Activated CD4-positive, alpha-beta T cell treated with anti-CD3 and anti-CD28 coated beads, Interleukin-2, amount 10 ng/mL, durations not matched to agents 7 days and 5 days (primary cell): ENCODE measurements around the gene ZNF100. TPM values are rescaled to one million over a fixed set of nuclear protein-coding genes. Genes with fewer than 3 reads are reported as not detected.
"Not testable (repeated sequence)": the region's sequence is repeated elsewhere in the genome, so short reads cannot be mapped to it uniquely, and the experiment has no call there.

Source experiments
- CTCF ChIA-PET: fragments of 350-600 bp; sonication (Branson Sonifier 250); formaldehyde crosslinking; loops from one replicate; lab custom pipeline; 2021; ENCODE audit warnings: antibody characterized with exemption; lab: Charles Lee
- POLR2A ChIA-PET: fragments of 350-600 bp; sonication (Branson Sonifier 250); formaldehyde crosslinking; loops from one replicate; lab custom pipeline; 2021; ENCODE audit warnings: antibody characterized with exemption; lab: Charles Lee
- DNase-seq: peaks from one replicate; pipeline ENCODE4 v3.0.0-alpha.2; 2020
- H3K27ac Mint-ChIP-seq: one replicate; pipeline ENCODE4 v1.8.0; 2021; ENCODE audit warnings: mild to moderate bottlenecking, moderate library complexity, mixed read lengths
- H3K27me3 Mint-ChIP-seq: one replicate; pipeline ENCODE4 v1.8.0; 2021; ENCODE audit warnings: mixed read lengths
- H3K36me3 Mint-ChIP-seq: one replicate; pipeline ENCODE4 v1.8.0; 2021; ENCODE audit warnings: low read depth, mixed read lengths
- H3K4me1 Mint-ChIP-seq: one replicate; pipeline ENCODE4 v1.8.0; 2021; ENCODE audit warnings: mixed read lengths
- H3K4me3 Mint-ChIP-seq: one replicate; pipeline ENCODE4 v1.8.0; 2021; ENCODE audit warnings: mild to moderate bottlenecking, moderate library complexity, mixed read lengths
- H3K9me3 Mint-ChIP-seq: one replicate; pipeline ENCODE4 v1.8.0; 2021; ENCODE audit warnings: mixed read lengths
- total RNA-seq, 2 experiments: library from RNA; stranded (reverse); gene quantifications; one replicate each; pipeline ENCODE4 v1.2.3, GENCODE V29; 2021

Gene ZNF100
- total RNA-seq, 2 experiments from 2014 or later, result 27.1 to 27.5 TPM

GRCh38 chr19:21697698-21698097 is 69.7 kb downstream of the ZNF100 start:
- Mint-ChIP-seq H3K36me3 (no peaks in the 10 kb centered on the region), H3K4me3 (no peak overlapping the region), H3K4me1 (no peaks in the 10 kb centered on the region), H3K9me3 (no peaks in the 10 kb centered on the region), H3K27ac (no peak overlapping the region), H3K27me3 (no peaks in the 10 kb centered on the region)
- ChIA-PET POLR2A (interaction anchor here (0.6 kb wide), 1 partner anchor 128 kb away, joined by 6 read pairs; no protein-coding TSS in a partner anchor), CTCF (no interaction called here)
- DNase-seq, result no peak

DNA sequence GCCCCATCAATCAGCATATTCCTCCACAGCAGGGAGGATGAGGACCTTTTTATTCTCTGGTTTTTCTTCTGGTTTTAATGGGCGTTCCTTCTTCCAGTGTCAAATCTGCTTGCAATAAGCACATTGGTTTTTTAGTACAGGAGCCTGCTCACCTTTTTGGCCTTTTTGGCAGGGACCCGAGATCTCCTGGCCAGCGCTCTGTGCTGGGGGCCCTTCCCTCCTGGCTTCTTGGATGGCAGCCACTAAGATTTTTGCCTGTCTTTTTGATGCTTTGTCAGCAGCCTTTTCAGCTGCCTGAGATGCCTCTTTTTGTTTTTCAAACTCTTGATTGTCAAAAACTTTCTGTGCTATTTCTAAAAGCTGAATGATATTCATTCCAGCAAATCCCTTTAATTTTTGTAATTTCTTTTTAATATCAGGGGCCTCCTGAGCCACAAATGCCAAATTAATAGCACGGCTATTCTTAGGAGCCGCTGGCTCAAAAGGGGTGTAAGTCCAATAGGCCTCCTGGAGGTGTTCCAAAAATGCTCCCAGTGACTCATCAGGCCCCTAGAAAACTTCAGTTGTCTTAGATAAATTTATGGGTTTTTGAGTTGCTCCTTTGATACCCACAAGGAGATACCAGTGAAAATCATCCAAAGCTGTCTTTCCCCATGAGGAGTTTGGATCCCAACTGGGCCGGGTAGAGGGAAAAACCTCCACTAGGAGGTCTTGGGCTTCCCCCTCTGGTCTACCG is 73.0 kb downstream of the ZNF100 start:
- Mint-ChIP-seq H3K36me3 (no peaks in the 10 kb centered on the region), H3K27me3 (no peaks in the 10 kb centered on the region), H3K9me3 (peaks cover 5% of the 10 kb centered on the region), H3K4me3 (no peak overlapping the region), H3K4me1 (no peaks in the 10 kb centered on the region), H3K27ac (no peak overlapping the region)
- ChIA-PET POLR2A (interaction anchor here (0.6 kb wide), 1 partner anchor 140 kb away, joined by 3 read pairs; no protein-coding TSS in a partner anchor), CTCF (no interaction called here)
- no peak for DNase-seq

- H3K9me3 Mint-ChIP-seq, result peaks cover 8% of the 10 kb centered on the region
- no peaks in the 10 kb centered on the region for H3K27me3 Mint-ChIP-seq
- ChIA-PET POLR2A (no interaction called here), CTCF (interaction anchor here (0.5 kb wide), 1 partner anchor 34 kb away, joined by 3 read pairs; no protein-coding TSS in a partner anchor)
- no peak overlapping the region for H3K4me3 Mint-ChIP-seq
- H3K36me3 Mint-ChIP-seq, result no peaks in the 10 kb centered on the region
- DNase-seq, result no peak
- no peak overlapping the region for H3K27ac Mint-ChIP-seq
- no peaks in the 10 kb centered on the region for H3K4me1 Mint-ChIP-seq
Observed at GRCh38 chr19:21693399-21693798, 74.0 kb downstream of the ZNF100 start.

DNA sequence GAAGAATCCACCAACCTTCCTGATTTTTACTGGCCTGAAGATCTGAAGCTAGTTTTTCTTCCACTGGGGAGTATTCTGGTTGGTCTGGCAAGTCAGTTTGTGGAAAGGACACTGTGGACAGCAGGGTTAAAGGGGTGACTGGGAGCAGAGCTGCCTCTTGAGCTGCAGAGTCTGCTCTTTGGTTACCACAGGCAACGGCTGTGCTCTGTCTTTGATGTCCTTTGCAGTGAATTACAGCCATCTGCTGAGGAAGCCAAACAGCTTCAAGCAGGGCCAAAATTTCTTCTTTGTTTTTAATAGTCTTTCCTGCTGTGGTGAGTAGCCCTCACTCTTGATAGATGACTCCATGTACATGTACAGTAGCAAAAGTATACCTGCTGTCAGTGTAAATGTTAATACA is 75.7 kb downstream of the ZNF100 start:
- H3K9me3 Mint-ChIP-seq, result peaks cover 8% of the 10 kb centered on the region
- H3K36me3 Mint-ChIP-seq, result no peaks in the 10 kb centered on the region
- H3K27me3 Mint-ChIP-seq, result no peaks in the 10 kb centered on the region
- DNase-seq, result no peak
- H3K4me1 Mint-ChIP-seq, result no peaks in the 10 kb centered on the region
- CTCF ChIA-PET, result no interaction called here
- H3K27ac Mint-ChIP-seq, result no peak overlapping the region
- no peak overlapping the region for H3K4me3 Mint-ChIP-seq
- POLR2A ChIA-PET, result no interaction called here

GRCh38 chr19:21688464-21688863 is 78.9 kb downstream of the ZNF100 start:
- Mint-ChIP-seq H3K27me3 (no peaks in the 10 kb centered on the region), H3K9me3 (peaks cover 14% of the 10 kb centered on the region), H3K4me1 (no peaks in the 10 kb centered on the region), H3K27ac (no peak overlapping the region), H3K4me3 (no peak overlapping the region), H3K36me3 (no peaks in the 10 kb centered on the region)
- DNase-seq, result no peak
- ChIA-PET CTCF (no interaction called here), POLR2A (no interaction called here)

- H3K27me3 Mint-ChIP-seq, result peaks cover 2% of the 10 kb centered on the region
Observed at GRCh38 chr19:21680671-21681070, 86.7 kb downstream of the ZNF100 start.

DNA sequence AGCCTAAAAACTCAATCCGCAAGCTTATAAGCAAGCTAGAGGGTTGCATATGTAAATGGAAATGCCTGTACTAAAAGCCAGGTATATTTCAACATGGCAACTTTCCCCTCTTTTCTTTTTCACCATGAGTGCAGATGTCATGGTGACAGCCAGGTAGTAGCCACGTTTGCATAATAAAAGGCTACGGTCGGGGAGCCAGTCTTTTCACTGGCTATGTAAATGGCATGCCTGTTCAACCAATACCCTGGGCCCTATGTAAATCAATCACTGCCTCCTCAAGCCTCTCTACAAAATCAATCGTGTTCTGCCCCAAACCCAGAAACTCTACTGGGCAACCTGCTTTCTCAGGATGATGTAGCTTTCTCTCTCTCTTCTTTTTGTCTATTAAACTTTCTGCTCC is 87.4 kb downstream of the ZNF100 start:
- no peak for DNase-seq
- Mint-ChIP-seq H3K27me3 (peaks cover 2% of the 10 kb centered on the region), H3K4me1 (peaks cover 5% of the 10 kb centered on the region), H3K36me3 (peaks cover 2% of the 10 kb centered on the region), H3K9me3 (peaks cover 28% of the 10 kb centered on the region), H3K27ac (no peak overlapping the region), H3K4me3 (no peak overlapping the region)
- ChIA-PET POLR2A (no interaction called here), CTCF (interaction anchor here (0.5 kb wide), 1 partner anchor 158 kb away, joined by 3 read pairs; no protein-coding TSS in a partner anchor)

More at GRCh38 chr19:21680671-21681070, 86.7 kb downstream of the ZNF100 start:
- ChIA-PET POLR2A (no interaction called here), CTCF (no interaction called here)
- Mint-ChIP-seq H3K4me3 (no peak overlapping the region), H3K27ac (no peak overlapping the region), H3K9me3 (peaks cover 28% of the 10 kb centered on the region), H3K36me3 (peaks cover 2% of the 10 kb centered on the region), H3K4me1 (peaks cover 5% of the 10 kb centered on the region)
- no peak for DNase-seq

DNA sequence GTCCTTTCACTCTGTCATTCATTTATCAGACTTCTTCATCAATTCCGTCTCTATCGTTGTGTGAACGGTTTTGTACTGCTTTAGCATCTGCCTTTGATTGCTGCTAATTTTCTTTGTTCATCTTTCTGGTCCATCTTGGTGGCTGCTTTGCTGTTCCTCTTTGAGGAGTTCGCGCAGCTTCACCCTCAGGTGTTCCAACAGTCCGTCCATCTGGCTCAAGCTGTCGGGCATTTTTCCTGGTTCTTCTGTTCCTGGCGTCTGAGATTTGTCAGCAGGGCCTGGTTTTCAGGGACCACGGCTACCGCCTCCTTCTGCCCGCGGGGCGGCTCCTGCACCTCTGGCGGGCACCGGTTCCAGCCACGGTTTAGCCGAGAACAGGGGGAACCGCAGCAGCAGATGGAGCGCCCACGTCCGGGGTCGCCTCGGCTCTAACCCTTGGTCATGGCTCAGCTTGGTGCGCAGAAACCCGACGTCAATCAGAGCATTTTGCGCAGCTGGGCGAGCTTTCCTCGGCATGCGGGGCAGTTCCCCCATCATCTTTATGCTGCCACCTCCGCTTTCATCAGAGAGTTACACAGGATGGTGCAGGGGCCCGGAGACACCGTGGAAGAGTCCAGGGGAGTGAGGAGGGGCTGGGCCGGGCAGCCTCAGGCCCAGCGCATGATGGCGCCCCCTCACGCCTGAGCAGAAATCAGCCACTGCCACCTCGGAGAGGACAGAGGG is 89.5 kb downstream of the ZNF100 start:
- Mint-ChIP-seq H3K36me3 (peaks cover 2% of the 10 kb centered on the region), H3K27me3 (peaks cover 2% of the 10 kb centered on the region), H3K9me3 (peaks cover 21% of the 10 kb centered on the region), H3K4me3 (peak overlapping the region; percentile 41), H3K27ac (no peak overlapping the region), H3K4me1 (peaks cover 5% of the 10 kb centered on the region)
- POLR2A ChIA-PET, result interaction anchor here (0.7 kb wide), 1 partner anchor 1511 kb away, joined by 3 read pairs; no protein-coding TSS in a partner anchor
- CTCF ChIA-PET, result no interaction called here
- no peak for DNase-seq

GRCh38 chr19:21674454-21674853 is 92.9 kb downstream of the ZNF100 start:
- H3K36me3 Mint-ChIP-seq, result peaks cover 2% of the 10 kb centered on the region
- H3K9me3 Mint-ChIP-seq, result peaks cover 14% of the 10 kb centered on the region
- H3K27me3 Mint-ChIP-seq, result peaks cover 2% of the 10 kb centered on the region
- H3K4me3 Mint-ChIP-seq, result no peak overlapping the region
- CTCF ChIA-PET, result no interaction called here
- H3K27ac Mint-ChIP-seq, result no peak overlapping the region
- DNase-seq, result no peak
- H3K4me1 Mint-ChIP-seq, result peaks cover 5% of the 10 kb centered on the region
- POLR2A ChIA-PET, result no interaction called here

GRCh38 chr19:21673479-21673878 is 93.9 kb downstream of the ZNF100 start:
- H3K27ac Mint-ChIP-seq, H3K9me3 Mint-ChIP-seq, CTCF ChIA-PET, H3K4me1 Mint-ChIP-seq, H3K27me3 Mint-ChIP-seq, DNase-seq, H3K4me3 Mint-ChIP-seq, POLR2A ChIA-PET, H3K36me3 Mint-ChIP-seq: not testable (repeated sequence)

Other genes starting within 250 kb of the ZNF100 start
- 10 to 100 TPM; 29.6 to 34.6 TPM for gene ZNF43, start 68.6 kb upstream of the ZNF100 start, total RNA-seq
- under 1 TPM; 0.57 to 0.73 TPM for gene ZNF208, start 243.4 kb upstream of the ZNF100 start, total RNA-seq